Measurements from ENCODE around the gene ANKDD1B. TPM values are rescaled to one million over a fixed set of nuclear protein-coding genes. Genes with fewer than 3 reads are reported as not detected.

ANKDD1B gene
- total RNA-seq, 1 donor from 2014 or later = 1.6 TPM

- TF ChIP-seq, protein P1, sequence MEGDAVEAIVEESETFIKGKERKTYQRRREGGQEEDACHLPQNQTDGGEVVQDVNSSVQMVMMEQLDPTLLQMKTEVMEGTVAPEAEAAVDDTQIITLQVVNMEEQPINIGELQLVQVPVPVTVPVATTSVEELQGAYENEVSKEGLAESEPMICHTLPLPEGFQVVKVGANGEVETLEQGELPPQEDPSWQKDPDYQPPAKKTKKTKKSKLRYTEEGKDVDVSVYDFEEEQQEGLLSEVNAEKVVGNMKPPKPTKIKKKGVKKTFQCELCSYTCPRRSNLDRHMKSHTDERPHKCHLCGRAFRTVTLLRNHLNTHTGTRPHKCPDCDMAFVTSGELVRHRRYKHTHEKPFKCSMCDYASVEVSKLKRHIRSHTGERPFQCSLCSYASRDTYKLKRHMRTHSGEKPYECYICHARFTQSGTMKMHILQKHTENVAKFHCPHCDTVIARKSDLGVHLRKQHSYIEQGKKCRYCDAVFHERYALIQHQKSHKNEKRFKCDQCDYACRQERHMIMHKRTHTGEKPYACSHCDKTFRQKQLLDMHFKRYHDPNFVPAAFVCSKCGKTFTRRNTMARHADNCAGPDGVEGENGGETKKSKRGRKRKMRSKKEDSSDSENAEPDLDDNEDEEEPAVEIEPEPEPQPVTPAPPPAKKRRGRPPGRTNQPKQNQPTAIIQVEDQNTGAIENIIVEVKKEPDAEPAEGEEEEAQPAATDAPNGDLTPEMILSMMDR (conservative IDR thresholded peaks at IDR 0.05) = no peak
- DNase-seq (ENCODE audit: extremely low spot score, unreplicated experiment) = no peak
- no peaks in the 10 kb centered on the region for H3K4me1 Mint-ChIP-seq (ENCODE audit: unreplicated experiment)
Measured at GRCh38 chr5:75639535-75640311, 28.5 kb downstream of the ANKDD1B start.

GRCh38 chr5:75640395-75640794 is 29.1 kb downstream of the ANKDD1B start:
- Mint-ChIP-seq H3K9me3 (no peaks in the 10 kb centered on the region), H3K4me3 (no peak overlapping the region), H3K4me1 (ENCODE audit: unreplicated experiment) (no peaks in the 10 kb centered on the region), H3K27ac (peak overlapping the region; percentile 55), H3K36me3 (peaks cover 10% of the 10 kb centered on the region), H3K27me3 (no peaks in the 10 kb centered on the region)
- TF ChIP-seq, protein P1 (conservative IDR thresholded peaks at IDR 0.05) = no peak
- DNase-seq (ENCODE audit: extremely low spot score, unreplicated experiment) = no peak

More at GRCh38 chr5:75639535-75640311, 28.5 kb downstream of the ANKDD1B start:
- Mint-ChIP-seq H3K27me3 (no peaks in the 10 kb centered on the region), H3K36me3 (peaks cover 10% of the 10 kb centered on the region), H3K9me3 (no peaks in the 10 kb centered on the region), H3K27ac (peak overlapping the region; percentile 55), H3K4me3 (no peak overlapping the region)

DNA sequence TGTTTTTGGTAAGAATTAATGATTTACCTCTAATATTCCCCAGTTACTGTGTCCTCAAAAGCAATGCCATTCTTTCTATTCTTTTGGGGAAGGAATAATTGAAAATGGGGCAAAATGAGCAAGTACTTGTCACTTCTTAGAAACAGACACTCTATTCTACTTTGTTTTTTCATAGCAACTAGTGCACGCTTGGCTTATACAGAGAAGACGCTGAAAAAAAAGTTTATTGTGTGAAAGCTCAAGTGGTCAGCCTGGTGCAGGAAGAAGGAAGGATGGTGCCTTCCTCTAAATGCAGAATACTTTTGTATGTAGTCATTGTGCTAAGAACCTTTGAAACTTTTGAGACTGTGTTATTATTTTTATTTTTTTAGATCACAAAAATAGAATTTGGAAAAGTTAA is 29.6 kb downstream of the ANKDD1B start:
- TF ChIP-seq, protein P1 (conservative IDR thresholded peaks at IDR 0.05) = no peak
- Mint-ChIP-seq H3K4me1 (ENCODE audit: unreplicated experiment) (no peaks in the 10 kb centered on the region), H3K27me3 (no peaks in the 10 kb centered on the region), H3K27ac (no peak overlapping the region), H3K36me3 (peaks cover 10% of the 10 kb centered on the region), H3K9me3 (no peaks in the 10 kb centered on the region), H3K4me3 (no peak overlapping the region)
- DNase-seq (ENCODE audit: extremely low spot score, unreplicated experiment) = no peak

DNA sequence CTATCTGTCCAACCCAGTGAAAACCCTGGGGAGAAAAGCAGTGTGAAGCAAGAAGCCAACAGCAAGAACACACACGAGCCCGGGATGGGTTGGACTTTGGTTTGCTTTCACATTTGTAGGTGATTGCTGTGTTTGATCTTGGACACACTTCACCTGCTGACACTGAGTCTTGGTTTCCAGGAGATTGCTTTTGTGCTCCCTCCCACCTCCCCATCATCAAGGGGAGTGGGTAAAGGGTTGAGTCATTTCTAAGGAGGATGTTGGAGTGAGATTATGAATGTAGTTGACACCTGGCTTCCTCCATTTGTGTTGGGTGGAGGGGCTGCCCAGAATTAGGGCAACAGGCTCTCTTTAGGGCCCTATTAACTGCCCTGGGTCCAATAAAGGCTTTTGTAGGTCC is 37.5 kb downstream of the ANKDD1B start:
- TF ChIP-seq, protein P1 (conservative IDR thresholded peaks at IDR 0.05) = no peak
- no peak overlapping the region for H3K4me3 Mint-ChIP-seq
- no peaks in the 10 kb centered on the region for H3K36me3 Mint-ChIP-seq
- H3K4me1 Mint-ChIP-seq (ENCODE audit: unreplicated experiment) = peaks cover 9% of the 10 kb centered on the region
- H3K9me3 Mint-ChIP-seq = peaks cover 11% of the 10 kb centered on the region
- no peak for DNase-seq (ENCODE audit: extremely low spot score, unreplicated experiment)
- H3K27ac Mint-ChIP-seq = no peak overlapping the region
- H3K27me3 Mint-ChIP-seq = no peaks in the 10 kb centered on the region

DNA sequence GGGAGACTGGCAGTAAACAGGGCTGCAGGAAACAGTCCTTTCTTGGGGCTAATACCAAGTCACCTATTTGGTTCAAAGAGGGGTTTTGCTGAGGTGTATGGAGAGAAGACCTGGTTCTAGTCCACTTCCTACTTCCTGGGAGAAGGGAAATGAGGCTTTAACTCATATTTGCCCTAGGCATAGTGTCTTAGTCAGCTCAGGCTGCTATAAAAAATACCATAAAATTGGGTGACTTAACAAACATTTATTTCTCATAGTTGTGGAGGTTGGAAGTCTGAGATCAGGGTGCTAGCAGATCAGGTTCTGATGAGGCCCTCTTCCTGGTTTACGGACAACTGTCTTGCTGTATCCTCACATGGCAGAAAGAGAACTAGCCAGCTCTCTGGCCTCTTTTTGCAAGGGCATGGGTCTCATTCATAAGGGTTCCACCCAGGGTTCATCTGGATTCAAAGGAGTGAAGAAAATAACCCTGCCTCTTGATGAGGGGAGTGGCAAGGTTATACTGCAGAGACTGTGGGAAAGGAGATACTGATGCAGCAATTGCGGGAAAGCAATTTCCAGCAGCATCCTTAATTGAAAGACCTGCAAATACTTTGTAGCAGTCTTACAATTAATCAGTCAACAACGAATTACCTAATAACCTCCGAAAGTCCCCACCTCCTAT is 40.5 kb downstream of the ANKDD1B start:
- no peaks in the 10 kb centered on the region for H3K36me3 Mint-ChIP-seq
- no peak overlapping the region for H3K4me3 Mint-ChIP-seq
- H3K9me3 Mint-ChIP-seq = peaks cover 11% of the 10 kb centered on the region
- H3K27me3 Mint-ChIP-seq = no peaks in the 10 kb centered on the region
- H3K4me1 Mint-ChIP-seq (ENCODE audit: unreplicated experiment) = peaks cover 34% of the 10 kb centered on the region
- TF ChIP-seq, protein P1 (conservative IDR thresholded peaks at IDR 0.05) = no peak
- H3K27ac Mint-ChIP-seq = no peak overlapping the region
- no peak for DNase-seq (ENCODE audit: extremely low spot score, unreplicated experiment)

Data from type B pancreatic cell (in vitro differentiated cells).